Activated CD4-positive, alpha-beta memory T cell treated with anti-CD3 and anti-CD28 coated beads, Interleukin-2, amount 10 ng/mL, durations not matched to agents 7 days and 5 days (primary cell): Measurements from ENCODE around the gene FARS2. TPM values are rescaled to one million over a fixed set of nuclear protein-coding genes. Genes with fewer than 3 reads are reported as not detected.

ENCODE experiments used
- CTCF ChIA-PET: fragments of 350-600 bp; sonication (Branson Sonifier 250); formaldehyde crosslinking; loops from one replicate; lab custom pipeline; 2021; ENCODE audit warnings: antibody characterized with exemption, inconsistent platforms; lab: Charles Lee
- POLR2A ChIA-PET: fragments of 350-600 bp; sonication (Branson Sonifier 250); formaldehyde crosslinking; loops from one replicate; lab custom pipeline; 2021; ENCODE audit warnings: antibody characterized with exemption; lab: Charles Lee
- DNase-seq: peaks from one replicate; pipeline ENCODE4 v3.0.0-alpha.2; 2020
- H3K27ac Mint-ChIP-seq: one replicate; pipeline ENCODE4 v1.8.0; 2021; ENCODE audit warnings: mild to moderate bottlenecking, mixed read lengths
- H3K27me3 Mint-ChIP-seq: one replicate; pipeline ENCODE4 v1.8.0; 2021; ENCODE audit warnings: mixed read lengths
- H3K36me3 Mint-ChIP-seq: one replicate; pipeline ENCODE4 v1.8.0; 2021; ENCODE audit warnings: low read depth, mixed read lengths
- H3K4me1 Mint-ChIP-seq: one replicate; pipeline ENCODE4 v1.8.0; 2021; ENCODE audit warnings: mixed read lengths
- H3K4me3 Mint-ChIP-seq: one replicate; pipeline ENCODE4 v1.8.0; 2021; ENCODE audit warnings: mild to moderate bottlenecking, mixed read lengths
- H3K9me3 Mint-ChIP-seq: one replicate; pipeline ENCODE4 v1.8.0; 2021; ENCODE audit warnings: mixed read lengths
- total RNA-seq, 2 experiments: library from RNA; stranded (reverse); gene quantifications; one replicate each; pipeline ENCODE4 v1.2.3, GENCODE V29; 2021

The FARS2 gene
- total RNA-seq, 2 experiments from 2014 or later = 17.6 to 18.7 TPM

DNA sequence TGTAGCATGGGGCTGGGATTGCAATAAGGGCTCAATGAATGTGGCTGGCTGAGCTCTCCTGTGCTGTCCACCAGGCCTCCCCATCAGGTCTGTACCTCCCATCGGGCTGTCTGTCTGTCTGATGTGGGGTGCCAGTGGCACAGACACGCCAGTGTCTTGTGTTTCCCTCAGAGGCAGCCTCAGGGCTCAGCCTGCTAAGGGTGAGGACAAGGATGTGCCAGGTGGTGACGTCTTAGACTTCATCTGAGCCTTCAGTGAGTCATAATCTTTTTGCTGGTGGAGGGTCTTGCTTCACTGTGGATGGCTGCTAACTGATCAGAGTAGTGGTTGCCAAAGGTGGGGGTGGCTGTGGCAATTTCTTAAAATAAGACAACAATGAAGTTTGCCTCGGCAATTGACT lies 550.7 kb downstream of the FARS2 start:
- ChIA-PET POLR2A (no interaction called here), CTCF (no interaction called here)
- H3K4me3 Mint-ChIP-seq = no peak overlapping the region
- no peak for DNase-seq
- no peaks in the 10 kb centered on the region for H3K36me3 Mint-ChIP-seq
- peaks cover 12% of the 10 kb centered on the region for H3K4me1 Mint-ChIP-seq
- H3K27me3 Mint-ChIP-seq = peaks cover 14% of the 10 kb centered on the region
- H3K27ac Mint-ChIP-seq = no peak overlapping the region
- H3K9me3 Mint-ChIP-seq = peaks cover 5% of the 10 kb centered on the region

DNA sequence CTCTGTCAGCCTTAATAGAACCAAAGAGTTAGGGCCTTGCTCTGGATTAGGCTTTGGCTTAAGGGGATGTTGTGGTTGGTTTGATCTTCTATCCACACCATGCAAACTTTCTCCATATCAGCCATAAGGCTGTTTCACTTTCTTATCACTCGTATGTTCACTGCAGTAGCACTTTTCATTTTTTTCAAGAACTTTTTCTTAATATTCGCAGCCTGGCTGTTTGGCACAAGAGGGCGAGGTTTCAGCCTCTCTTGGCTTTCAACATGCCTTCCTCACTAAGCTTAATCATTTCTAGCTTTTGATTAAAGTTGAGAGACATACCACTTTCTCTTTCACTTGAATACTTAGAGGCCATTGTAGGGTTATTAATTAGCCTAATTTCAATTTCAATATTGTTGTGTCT lies 552.3 kb downstream of the FARS2 start:
- H3K36me3 Mint-ChIP-seq = no peaks in the 10 kb centered on the region
- CTCF ChIA-PET = interaction anchor here (0.6 to 1.5 kb wide), 2 partner anchors 18 to 145 kb away, joined by 3 read pairs; no protein-coding TSS in a partner anchor
- POLR2A ChIA-PET = no interaction called here
- H3K4me1 Mint-ChIP-seq = peaks cover 12% of the 10 kb centered on the region
- H3K9me3 Mint-ChIP-seq = peaks cover 3% of the 10 kb centered on the region
- H3K27me3 Mint-ChIP-seq = peaks cover 17% of the 10 kb centered on the region
- DNase-seq = no peak
- no peak overlapping the region for H3K27ac Mint-ChIP-seq
- H3K4me3 Mint-ChIP-seq = no peak overlapping the region

DNA sequence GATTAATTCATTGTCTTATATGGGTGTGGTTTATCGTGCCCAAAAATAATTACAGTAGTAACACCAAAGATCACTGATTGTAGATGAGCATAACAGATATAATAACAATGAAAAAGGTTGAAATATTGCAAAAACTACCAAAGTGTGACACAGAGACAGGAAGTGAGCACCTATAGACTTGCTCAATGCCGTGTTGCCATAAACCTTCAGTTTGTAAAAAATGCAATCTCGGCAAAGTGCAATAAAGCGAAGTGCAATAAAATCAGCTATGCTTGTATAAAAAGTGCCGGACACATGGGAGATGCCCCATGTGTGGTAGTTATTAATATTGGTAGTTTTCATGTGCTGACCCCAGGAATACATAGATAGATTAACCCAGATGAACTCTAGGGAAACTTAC lies 552.8 kb downstream of the FARS2 start:
- H3K27me3 Mint-ChIP-seq = peaks cover 17% of the 10 kb centered on the region
- POLR2A ChIA-PET = no interaction called here
- no peak overlapping the region for H3K4me3 Mint-ChIP-seq
- no peak overlapping the region for H3K27ac Mint-ChIP-seq
- H3K4me1 Mint-ChIP-seq = peaks cover 12% of the 10 kb centered on the region
- H3K9me3 Mint-ChIP-seq = peaks cover 6% of the 10 kb centered on the region
- CTCF ChIA-PET = interaction anchor here (1.5 kb wide), 1 partner anchor 18 kb away, joined by 3 read pairs; no protein-coding TSS in a partner anchor
- DNase-seq = no peak
- no peaks in the 10 kb centered on the region for H3K36me3 Mint-ChIP-seq

DNA sequence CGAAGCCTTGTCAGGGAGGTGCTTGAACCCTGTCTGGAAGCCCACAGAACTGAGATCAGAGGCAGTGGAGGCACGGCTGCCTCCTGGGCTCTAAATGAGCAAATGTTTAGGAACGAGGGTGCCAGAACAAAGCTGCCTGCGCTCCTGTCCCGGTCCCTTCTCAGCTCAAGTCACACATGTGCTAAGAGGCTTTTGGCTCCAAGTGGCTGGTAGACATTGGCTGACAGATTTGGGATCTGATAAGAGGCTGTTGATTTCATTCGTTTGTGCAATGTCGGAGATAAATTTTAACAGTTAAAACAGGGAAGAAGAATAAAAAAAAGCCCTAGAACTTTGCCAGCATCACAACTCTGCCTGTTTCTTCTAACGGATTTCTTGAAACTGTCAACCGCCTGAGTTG lies 553.6 kb downstream of the FARS2 start:
- H3K27me3 Mint-ChIP-seq = peaks cover 14% of the 10 kb centered on the region
- DNase-seq = no peak
- H3K4me3 Mint-ChIP-seq = no peak overlapping the region
- H3K9me3 Mint-ChIP-seq = peaks cover 6% of the 10 kb centered on the region
- no peak overlapping the region for H3K27ac Mint-ChIP-seq
- H3K36me3 Mint-ChIP-seq = no peaks in the 10 kb centered on the region
- H3K4me1 Mint-ChIP-seq = peaks cover 11% of the 10 kb centered on the region
- ChIA-PET CTCF (no interaction called here), POLR2A (no interaction called here)

DNA sequence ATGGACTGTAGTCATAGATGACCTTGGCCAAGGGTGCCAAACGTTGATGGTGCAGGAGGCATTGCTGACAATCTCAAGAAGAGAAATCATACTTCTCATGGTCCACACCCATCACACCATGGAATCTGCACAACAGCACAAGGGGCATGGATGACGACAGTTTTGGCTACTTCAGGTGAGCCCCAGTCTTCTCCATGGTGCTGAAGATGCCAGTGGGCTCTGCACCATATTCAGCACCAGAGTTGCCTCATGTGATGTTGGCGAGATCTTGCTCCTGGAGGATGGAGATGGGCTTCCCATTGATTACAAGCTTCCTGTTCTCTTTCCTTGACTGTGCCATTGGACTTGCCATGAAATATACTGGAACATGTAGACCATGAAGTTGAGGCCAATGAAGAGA lies 556.6 kb downstream of the FARS2 start:
- Mint-ChIP-seq H3K27me3 (peaks cover 9% of the 10 kb centered on the region), H3K4me3 (no peak overlapping the region), H3K4me1 (peaks cover 11% of the 10 kb centered on the region), H3K9me3 (peaks cover 6% of the 10 kb centered on the region), H3K27ac (no peak overlapping the region), H3K36me3 (no peaks in the 10 kb centered on the region)
- POLR2A ChIA-PET = no interaction called here
- DNase-seq = no peak
- CTCF ChIA-PET = no interaction called here

DNA sequence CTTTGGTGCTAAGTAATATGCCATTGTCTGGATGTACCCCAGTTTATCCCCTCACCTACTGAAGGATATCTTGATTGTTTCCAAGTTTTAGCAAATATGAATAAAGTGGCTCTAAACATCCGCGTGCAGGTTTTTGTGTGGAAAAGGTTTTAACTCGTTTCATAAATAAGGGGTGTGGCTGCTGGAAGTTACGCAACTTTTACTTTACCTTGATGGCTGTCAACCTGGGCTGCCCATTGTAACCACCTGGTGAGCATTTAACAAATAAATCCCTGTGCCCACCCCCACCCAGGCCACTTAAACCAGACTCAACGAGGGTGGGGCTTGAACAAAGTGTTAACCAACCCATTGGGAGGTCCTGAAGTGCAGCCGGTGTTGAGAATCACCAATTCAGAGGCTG lies 557.6 kb downstream of the FARS2 start:
- POLR2A ChIA-PET = no interaction called here
- no peak for DNase-seq
- Mint-ChIP-seq H3K27me3 (peaks cover 9% of the 10 kb centered on the region), H3K9me3 (peaks cover 6% of the 10 kb centered on the region), H3K27ac (no peak overlapping the region), H3K4me1 (peaks cover 4% of the 10 kb centered on the region), H3K4me3 (no peak overlapping the region), H3K36me3 (no peaks in the 10 kb centered on the region)
- CTCF ChIA-PET = no interaction called here

Other genes with a start within 250 kb of the FARS2 start
- gene PPP1R3G, start 176.2 kb upstream of the FARS2 start, total RNA-seq = under 1 TPM; 0.08 to 0.10 TPM
- 10 to 100 TPM; 21.2 to 22.7 TPM for gene LYRM4, start 563 bp upstream of the FARS2 start, total RNA-seq